ENCODE data around the gene KCNQ1.

DNA sequence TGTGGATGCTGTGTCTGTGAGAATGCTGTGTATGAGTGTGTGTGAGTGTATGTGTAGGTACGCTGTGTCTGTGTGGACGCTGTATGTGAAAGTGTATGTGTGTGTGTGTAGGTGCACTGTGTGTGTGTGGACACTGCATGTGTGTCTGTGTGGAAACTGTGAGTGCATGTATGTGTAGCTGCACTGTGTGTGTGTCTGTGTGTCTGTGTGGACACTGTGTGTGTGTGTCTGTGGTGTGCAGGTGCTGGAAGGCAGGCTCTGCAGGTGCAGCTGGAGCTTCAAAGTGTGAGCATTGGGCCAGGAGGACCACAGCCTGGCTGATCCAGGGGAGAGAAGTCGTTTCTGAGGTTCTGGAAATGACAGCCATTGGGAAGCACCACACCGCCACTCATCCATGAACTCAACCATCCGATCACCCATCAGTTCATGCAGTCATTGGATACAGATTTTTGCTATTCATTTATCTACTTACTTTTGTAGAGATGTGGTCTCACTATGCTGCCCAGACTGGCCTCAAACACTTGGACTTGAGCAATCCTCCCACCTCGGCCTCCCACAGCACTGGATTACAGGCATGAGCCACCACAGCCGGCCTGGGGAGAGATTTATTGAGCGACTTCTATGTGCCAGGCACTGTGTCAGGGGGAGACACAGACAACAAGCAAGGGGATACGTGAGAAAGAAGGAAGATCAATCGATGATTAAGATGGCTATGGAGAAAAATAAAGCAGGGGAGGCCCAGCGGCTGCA, 10.1 kb upstream of the KCNQ1 start:
- no peak for TF ChIP-seq POLR2AphosphoS5 (IDR thresholded peaks at IDR 0.05)
- TF ChIP-seq POLR2A (IDR thresholded peaks at IDR 0.05) = no peak
- TF ChIP-seq, protein P1, sequence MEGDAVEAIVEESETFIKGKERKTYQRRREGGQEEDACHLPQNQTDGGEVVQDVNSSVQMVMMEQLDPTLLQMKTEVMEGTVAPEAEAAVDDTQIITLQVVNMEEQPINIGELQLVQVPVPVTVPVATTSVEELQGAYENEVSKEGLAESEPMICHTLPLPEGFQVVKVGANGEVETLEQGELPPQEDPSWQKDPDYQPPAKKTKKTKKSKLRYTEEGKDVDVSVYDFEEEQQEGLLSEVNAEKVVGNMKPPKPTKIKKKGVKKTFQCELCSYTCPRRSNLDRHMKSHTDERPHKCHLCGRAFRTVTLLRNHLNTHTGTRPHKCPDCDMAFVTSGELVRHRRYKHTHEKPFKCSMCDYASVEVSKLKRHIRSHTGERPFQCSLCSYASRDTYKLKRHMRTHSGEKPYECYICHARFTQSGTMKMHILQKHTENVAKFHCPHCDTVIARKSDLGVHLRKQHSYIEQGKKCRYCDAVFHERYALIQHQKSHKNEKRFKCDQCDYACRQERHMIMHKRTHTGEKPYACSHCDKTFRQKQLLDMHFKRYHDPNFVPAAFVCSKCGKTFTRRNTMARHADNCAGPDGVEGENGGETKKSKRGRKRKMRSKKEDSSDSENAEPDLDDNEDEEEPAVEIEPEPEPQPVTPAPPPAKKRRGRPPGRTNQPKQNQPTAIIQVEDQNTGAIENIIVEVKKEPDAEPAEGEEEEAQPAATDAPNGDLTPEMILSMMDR (IDR thresholded peaks at IDR 0.05) = no peak

All from sigmoid colon (tissue), 4 donors.